ENCODE results near the gene TMCC3. TPM values are rescaled to one million over a fixed set of nuclear protein-coding genes. Genes with fewer than 3 reads are reported as not detected.

Gene TMCC3
- total RNA-seq, 3 donors from 2014 or later = 40.8 to 97.2 (median 92.0) TPM

DNA sequence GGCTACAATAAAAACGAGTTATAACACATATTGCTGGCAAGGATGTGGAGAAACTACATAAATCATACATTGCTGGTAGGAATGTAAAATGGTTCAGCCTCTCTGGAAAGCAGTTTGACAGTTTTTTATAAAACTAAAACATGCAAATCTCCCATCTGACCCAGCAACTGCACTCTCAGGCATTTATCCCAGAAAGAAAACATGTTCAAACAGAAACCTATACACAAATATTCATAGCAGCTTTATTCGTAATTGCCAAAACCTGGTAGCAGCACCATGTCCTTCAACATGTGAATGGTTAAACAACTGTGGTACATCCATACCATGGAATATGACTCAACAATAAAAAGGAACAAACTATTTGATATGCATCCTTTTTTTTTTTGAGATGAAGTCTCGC lies 10.1 kb upstream of the TMCC3 start:
- DNase-seq = no peak
- Histone ChIP-seq H3K9me3 (no peaks in the 10 kb centered on the region), H3K4me1 (ENCODE audit: low read depth) (no peaks in the 10 kb centered on the region), H3K4me3 (no peak overlapping the region), H3K36me3 (ENCODE audit: low read depth) (no peaks in the 10 kb centered on the region)
- intact Hi-C loops (cut with DNase I, micrococcal nuclease) = no loop called here
- no peak for ATAC-seq
- TF ChIP-seq, protein P1, sequence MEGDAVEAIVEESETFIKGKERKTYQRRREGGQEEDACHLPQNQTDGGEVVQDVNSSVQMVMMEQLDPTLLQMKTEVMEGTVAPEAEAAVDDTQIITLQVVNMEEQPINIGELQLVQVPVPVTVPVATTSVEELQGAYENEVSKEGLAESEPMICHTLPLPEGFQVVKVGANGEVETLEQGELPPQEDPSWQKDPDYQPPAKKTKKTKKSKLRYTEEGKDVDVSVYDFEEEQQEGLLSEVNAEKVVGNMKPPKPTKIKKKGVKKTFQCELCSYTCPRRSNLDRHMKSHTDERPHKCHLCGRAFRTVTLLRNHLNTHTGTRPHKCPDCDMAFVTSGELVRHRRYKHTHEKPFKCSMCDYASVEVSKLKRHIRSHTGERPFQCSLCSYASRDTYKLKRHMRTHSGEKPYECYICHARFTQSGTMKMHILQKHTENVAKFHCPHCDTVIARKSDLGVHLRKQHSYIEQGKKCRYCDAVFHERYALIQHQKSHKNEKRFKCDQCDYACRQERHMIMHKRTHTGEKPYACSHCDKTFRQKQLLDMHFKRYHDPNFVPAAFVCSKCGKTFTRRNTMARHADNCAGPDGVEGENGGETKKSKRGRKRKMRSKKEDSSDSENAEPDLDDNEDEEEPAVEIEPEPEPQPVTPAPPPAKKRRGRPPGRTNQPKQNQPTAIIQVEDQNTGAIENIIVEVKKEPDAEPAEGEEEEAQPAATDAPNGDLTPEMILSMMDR (IDR thresholded peaks at IDR 0.05) = no peak

DNA sequence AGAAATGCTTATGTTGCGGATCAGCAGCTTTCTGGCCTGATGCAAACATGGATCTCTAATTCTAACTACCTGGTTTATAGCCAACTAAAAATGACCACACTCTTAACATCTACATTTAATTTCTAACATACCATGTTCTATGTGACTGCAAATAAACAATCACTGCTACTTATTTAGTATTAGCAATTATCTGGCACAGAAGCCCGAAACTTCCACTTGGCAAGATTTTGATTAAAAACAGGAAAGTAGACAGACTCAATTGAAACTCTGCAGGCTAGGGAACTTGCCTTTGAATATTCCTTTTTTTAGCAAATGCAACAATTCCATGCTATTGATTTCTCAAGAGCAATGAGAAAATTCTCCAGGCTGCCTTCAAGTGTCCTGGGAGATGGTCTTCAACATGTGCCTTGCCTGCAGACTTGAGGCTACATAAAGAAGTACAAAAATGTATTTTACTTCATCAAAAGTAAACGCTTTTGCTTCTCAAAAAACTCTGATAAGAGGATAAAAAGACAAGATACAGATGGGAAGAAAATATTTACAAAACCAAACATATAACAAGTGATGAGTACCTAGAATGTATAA lies 9.1 kb upstream of the TMCC3 start:
- Histone ChIP-seq H3K4me1 (ENCODE audit: low read depth) (no peaks in the 10 kb centered on the region), H3K9me3 (no peaks in the 10 kb centered on the region), H3K36me3 (ENCODE audit: low read depth) (no peaks in the 10 kb centered on the region), H3K4me3 (no peak overlapping the region)
- TF ChIP-seq, protein P1 (IDR thresholded peaks at IDR 0.05) = no peak
- intact Hi-C loops (cut with DNase I, micrococcal nuclease) = no loop called here
- ATAC-seq (no peak), DNase-seq (no peak)

DNA sequence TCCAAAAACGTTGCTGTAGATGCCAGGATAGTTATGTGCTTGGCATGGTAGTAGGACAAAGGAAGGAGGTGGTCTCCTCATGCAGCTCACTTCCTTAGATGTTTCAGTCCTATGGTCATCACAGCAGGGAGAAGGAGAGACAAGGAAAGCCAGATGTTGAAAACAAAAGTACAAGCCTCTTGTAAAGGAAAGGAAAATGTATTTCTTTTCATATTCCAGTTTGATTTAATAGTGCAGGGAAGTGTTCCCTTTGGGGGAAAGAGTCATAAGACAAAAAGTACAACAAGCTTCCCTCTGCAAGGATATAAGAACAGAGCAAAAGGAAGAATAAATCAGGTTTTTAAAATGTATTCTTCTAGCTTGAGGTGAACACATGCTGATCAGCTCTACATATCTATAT lies 8.6 kb upstream of the TMCC3 start:
- ATAC-seq (no peak), DNase-seq (no peak)
- H3K36me3 ChIP-seq (ENCODE audit: low read depth) = no peaks in the 10 kb centered on the region
- H3K4me1 ChIP-seq (ENCODE audit: low read depth) = no peaks in the 10 kb centered on the region
- intact Hi-C loops (cut with DNase I, micrococcal nuclease) = no loop called here
- H3K9me3 ChIP-seq = no peaks in the 10 kb centered on the region
- H3K4me3 ChIP-seq = no peak overlapping the region
- TF ChIP-seq, protein P1 (IDR thresholded peaks at IDR 0.05) = no peak

DNA sequence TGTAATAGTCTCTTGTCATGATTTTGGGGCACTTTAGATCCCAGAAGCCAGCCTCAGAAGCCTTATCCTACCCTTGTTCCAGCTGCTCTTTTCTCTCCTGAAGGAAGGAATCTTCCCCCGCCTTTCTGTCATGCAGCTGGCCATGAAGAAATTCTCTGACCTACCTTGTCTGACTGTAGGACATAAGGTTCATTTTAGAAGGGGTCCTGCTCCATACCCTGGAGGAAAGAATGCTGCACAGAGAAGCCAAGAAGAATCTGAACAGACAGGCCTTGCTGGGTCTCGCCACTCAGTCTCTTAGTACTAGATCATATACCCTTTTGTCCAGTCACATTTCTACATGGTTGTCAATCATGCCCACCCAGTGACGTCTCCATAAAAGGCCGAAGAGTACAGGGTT lies 6.2 kb upstream of the TMCC3 start:
- ATAC-seq (no peak), DNase-seq (no peak)
- TF ChIP-seq, protein P1 (IDR thresholded peaks at IDR 0.05) = no peak
- H3K36me3 ChIP-seq (ENCODE audit: low read depth) = no peaks in the 10 kb centered on the region
- no peaks in the 10 kb centered on the region for H3K9me3 ChIP-seq
- H3K4me1 ChIP-seq (ENCODE audit: low read depth) = no peaks in the 10 kb centered on the region
- intact Hi-C loops (cut with DNase I, micrococcal nuclease) = no loop called here
- H3K4me3 ChIP-seq = no peak overlapping the region

DNA sequence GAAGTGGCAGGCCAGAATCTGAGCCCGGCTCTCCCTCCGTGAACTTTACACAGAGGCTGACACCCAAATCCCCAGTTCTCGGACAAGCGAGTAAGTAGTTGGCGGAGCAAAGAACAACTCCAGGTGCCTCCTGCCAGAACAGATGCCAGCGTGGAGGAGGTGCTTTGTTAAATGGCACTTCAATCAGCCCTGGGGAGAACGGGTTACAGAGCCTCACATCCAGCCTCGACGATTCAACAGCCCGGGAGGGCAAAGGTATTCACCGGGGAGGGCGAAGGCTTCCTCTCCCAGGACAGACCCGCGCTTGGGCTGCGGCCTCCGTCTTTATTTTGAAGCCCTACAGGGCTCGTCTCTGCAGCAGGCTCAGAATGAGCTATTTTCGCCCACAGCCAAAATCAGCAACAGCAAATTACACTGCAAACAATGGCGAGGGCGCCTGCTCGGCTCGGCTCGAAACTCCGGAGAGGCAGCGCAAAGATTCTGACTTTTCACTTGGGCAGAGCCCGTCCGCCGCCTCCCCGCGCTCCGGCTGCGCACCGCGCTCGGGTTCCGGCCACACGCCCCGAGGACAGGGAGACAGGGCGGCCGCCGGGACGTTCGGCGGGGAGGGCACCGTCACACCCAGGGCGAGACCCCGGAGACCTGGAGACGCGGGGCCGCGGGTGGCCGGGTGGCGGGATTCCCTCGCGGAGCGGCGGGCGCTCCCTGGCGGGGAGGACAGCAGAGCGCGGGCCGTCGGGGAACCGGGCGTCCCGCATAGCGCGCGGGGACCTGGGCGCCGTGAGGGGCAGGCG lies 811 bp downstream of the TMCC3 start:
- Histone ChIP-seq H3K9me3 (no peaks in the 10 kb centered on the region), H3K4me3 (peak overlapping the region; percentile 84), H3K36me3 (ENCODE audit: low read depth) (no peaks in the 10 kb centered on the region), H3K4me1 (ENCODE audit: low read depth) (peaks cover 13% of the 10 kb centered on the region)
- TF ChIP-seq, protein P1 (IDR thresholded peaks at IDR 0.05) = no peak
- peak; percentile 62 to 82 (median 71) for DNase-seq
- ATAC-seq = peak; percentile 85
- intact Hi-C loops (cut with DNase I, micrococcal nuclease) = no loop called here

Data from mucosa of descending colon (tissue), 3 donors.